ENCODE measurements around the gene HSPA4.

- TF ChIP-seq CTCF (conservative IDR thresholded peaks at IDR 0.05; ENCODE audit: low read depth in 2 of 2) (no peak), REST (IDR thresholded peaks at IDR 0.05; ENCODE audit: unreplicated experiment) (no peak), EZH2 (IDR thresholded peaks at IDR 0.05; ENCODE audit: low read depth, unreplicated experiment) (no peak), ZNF331 (CRISPR knock-in tag; IDR thresholded peaks at IDR 0.05; ENCODE audit: low read depth) (no peak), POLR2AphosphoS5 (IDR thresholded peaks at IDR 0.05; ENCODE audit: low read depth) (no peak), CREB1 (CRISPR knock-in tag; IDR thresholded peaks at IDR 0.05; ENCODE audit: low read depth) (no peak), STAT1 (IDR thresholded peaks at IDR 0.05; ENCODE audit: unreplicated experiment) (no peak)
Observed at GRCh38 chr5:133017964-133018363, 33.8 kb upstream of the HSPA4 start.
